A549 (cell line): ENCODE data around the gene SLCO3A1. TPM values are rescaled to one million over a fixed set of nuclear protein-coding genes. Genes with fewer than 3 reads are reported as not detected.

Source experiments
- ATAC-seq, 2 experiments: fragments of 200-7000 bp in 1 of 2; fragments of >200 bp in 1 of 2; cut with Nextera tagmentation in 1 of 2; cut with Tn5 transposase in 1 of 2; 3 replicates each; pipeline versions ENCODE4 v1.8.0 to v1.9.1; 2018 to 2020; ENCODE audit warnings: mild to moderate bottlenecking in 1 of 2, moderate library complexity in 1 of 2
- CTCF ChIA-PET: fragments of 300-600 bp; sonication (Branson Sonifier 250); formaldehyde crosslinking; extraction: SDS; loops from one replicate; lab custom pipeline; 2021; ENCODE audit warnings: antibody characterized with exemption, inconsistent platforms; lab: Yijun Ruan, JAX
- POLR2A ChIA-PET: fragments of 350-600 bp; formaldehyde crosslinking; extraction: SDS; loops from one replicate; lab custom pipeline; 2021; ENCODE audit warnings: antibody characterized with exemption, inconsistent platforms; lab: Yijun Ruan, JAX
- DNase-seq, 2 experiments: peaks; one replicate each; pipeline versions ENCODE4 v3.0.0 to v3.0.0-alpha.2; 2011 to 2016; ENCODE audit warnings: low read depth in 1 of 2, low spot score in 1 of 2
- FAIRE-seq: peaks from 2 replicates; lab custom pipeline; 2011; peaks lifted over from hg19 to GRCh38; lab: Jason Lieb, UNC
- H3K27ac ChIP-seq, 2 experiments: fragments of >200 bp; sonication (Bioruptor Twin); formaldehyde crosslinking; 3 replicates each; pipeline ENCODE4 v1.5.1; 2016 to 2017
- H3K4me1 ChIP-seq: fragments of >200 bp; sonication (Bioruptor Twin); formaldehyde crosslinking; 3 replicates; pipeline ENCODE4 v1.6.1; 2016
- H3K4me2 ChIP-seq: fragments of >200 bp; sonication (Bioruptor Twin); formaldehyde crosslinking; 3 replicates; pipeline ENCODE4 v1.6.1; 2016
- H3K4me3 ChIP-seq: fragments of >200 bp; sonication (Bioruptor Twin); formaldehyde crosslinking; 3 replicates; pipeline ENCODE4 v1.5.1; 2016
- H3K9me3 ChIP-seq: fragments of >200 bp; sonication (Bioruptor Twin); formaldehyde crosslinking; 3 replicates; pipeline ENCODE4 v1.6.1; 2016
- BHLHE40 ChIP-seq: IDR thresholded peaks from 2 replicates; pipeline ENCODE4 v1.6.1; 2012; ENCODE audit warnings: low read depth, low read length, inconsistent platforms
- CHD2 ChIP-seq: fragments of 150-350 bp; IDR thresholded peaks from 2 replicates; pipeline ENCODE4 v1.6.1; 2014; ENCODE audit warnings: low read length; ENCODE audit not compliant: partially characterized antibody
- CHD4 ChIP-seq: fragments of 200-600 bp; sonication (generic); IDR thresholded peaks from 2 replicates; pipeline ENCODE4 v1.6.1; 2016; ENCODE audit warnings: antibody characterized with exemption, mild to moderate bottlenecking, borderline replicate concordance
- EHF ChIP-seq: fragments of 250-450 bp; sonication (Bioruptor Pico); IDR thresholded peaks from 2 replicates; pipeline ENCODE4 v1.5.0; 2020; ENCODE audit warnings: mild to moderate bottlenecking
- EP300 ChIP-seq, 2 experiments: fragments of >200 bp; sonication (Bioruptor Twin); formaldehyde crosslinking; IDR thresholded peaks; 2 replicates in 1 of 2; 3 replicates in 1 of 2; pipeline ENCODE4 v1.6.1; 2016 to 2017
- FOSB ChIP-seq: fragments of 250-450 bp; sonication (Bioruptor Pico); IDR thresholded peaks from 2 replicates; pipeline ENCODE4 v1.5.0; 2020; ENCODE audit warnings: mild to moderate bottlenecking, moderate library complexity
- GATA3 ChIP-seq: IDR thresholded peaks from 2 replicates; pipeline ENCODE4 v1.6.1; 2012; ENCODE audit warnings: borderline replicate concordance
- HDAC2 ChIP-seq: fragments of 200-600 bp; sonication (generic); IDR thresholded peaks from 2 replicates; pipeline ENCODE4 v1.6.1; 2016
- HOXB5 ChIP-seq: fragments of 250-450 bp; sonication (Bioruptor Pico); IDR thresholded peaks from 2 replicates; pipeline ENCODE4 v1.5.0; 2020; ENCODE audit warnings: mild to moderate bottlenecking, moderate library complexity
- MAFK ChIP-seq: fragments of 450-650 bp; IDR thresholded peaks from 2 replicates; pipeline ENCODE4 v1.6.1; 2014; ENCODE audit not compliant: partially characterized antibody
- NFE2L2 ChIP-seq: fragments of 150-350 bp; conservative IDR thresholded peaks from 2 replicates; pipeline ENCODE4 v1.6.1; 2014; ENCODE audit warnings: low read length
- NPAS2 ChIP-seq: fragments of 250-450 bp; sonication (Bioruptor Pico); IDR thresholded peaks from 2 replicates; pipeline ENCODE4 v1.8.0; 2022; ENCODE audit warnings: mild to moderate bottlenecking, moderate library complexity, borderline replicate concordance
- RARB ChIP-seq: fragments of 250-450 bp; sonication (Bioruptor Pico); IDR thresholded peaks from 2 replicates; pipeline ENCODE4 v1.8.0; 2021; ENCODE audit warnings: mild to moderate bottlenecking, moderate library complexity
- RFX5 ChIP-seq: fragments of 450-650 bp; IDR thresholded peaks from 2 replicates; pipeline ENCODE4 v1.7.1; 2014; ENCODE audit warnings: antibody characterized with exemption, mild to moderate bottlenecking, moderate library complexity
- SMC3 ChIP-seq: fragments of >200 bp; sonication (Bioruptor Twin); formaldehyde crosslinking; IDR thresholded peaks from 3 replicates; pipeline ENCODE4 v1.6.1; 2018; ENCODE audit warnings: inconsistent platforms
- TP53 ChIP-seq: fragments of 250-450 bp; sonication (Bioruptor Pico); IDR thresholded peaks from 2 replicates; pipeline ENCODE4 v1.5.0; 2021; ENCODE audit warnings: mild to moderate bottlenecking, moderate library complexity
- ZC3H11A ChIP-seq: fragments of 450-650 bp; IDR thresholded peaks from 2 replicates; pipeline ENCODE4 v1.6.1; 2014; ENCODE audit warnings: antibody characterized with exemption, mild to moderate bottlenecking
- ZNF302 ChIP-seq: fragments of 250-450 bp; sonication (Bioruptor Pico); IDR thresholded peaks from 2 replicates; pipeline ENCODE4 v1.9.0; 2021; ENCODE audit warnings: inconsistent platforms, mild to moderate bottlenecking, moderate library complexity
- WGBS: methylation state at CpG from one replicate; pipeline ENCODE4 v1.1.6; 2017; ENCODE audit errors: missing lambda C conversion rate; 5-methylcytosine and 5-hydroxymethylcytosine counted together
- polyA plus RNA-seq, 4 experiments: library from polyadenylated mRNA; depleted of rRNA in 3 of 4; stranded (reverse); fragments of >200 nt; fragmentation: RNase III in 1 of 4; extraction: RNeasy Plus Mini Kit Qiagen cat#74134 plus additional on column Dnase treatment in 1 of 4; gene quantifications; 2 replicates in 3 of 4; 3 replicates in 1 of 4; pipeline ENCODE4 v1.2.3, GENCODE V29; 2011 to 2017
- TF ChIP-seq, protein P1 (sequence below): fragments of 250-450 bp; sonication (Bioruptor Pico); IDR thresholded peaks from 2 replicates; pipeline ENCODE4 v1.5.0; 2021; ENCODE audit warnings: mild to moderate bottlenecking, moderate library complexity, borderline replicate concordance
- TF ChIP-seq, protein P2 (sequence below): fragments of >200 bp; sonication (Bioruptor Twin); formaldehyde crosslinking; IDR thresholded peaks from 3 replicates; pipeline ENCODE4 v1.6.1; 2016
- TF ChIP-seq, protein P3 (sequence below): fragments of 250-450 bp; sonication (Bioruptor Pico); IDR thresholded peaks from 2 replicates; pipeline ENCODE4 v1.5.0; 2020; ENCODE audit warnings: low read depth, mild to moderate bottlenecking, moderate library complexity
- TF ChIP-seq, protein P4 (sequence below): IDR thresholded peaks from 2 replicates; pipeline ENCODE4 v1.6.1; 2012
- TF ChIP-seq, protein P5 (sequence below): fragments of >200 bp; sonication (Bioruptor Twin); formaldehyde crosslinking; IDR thresholded peaks from 3 replicates; pipeline ENCODE4 v1.5.1; 2016

Gene SLCO3A1
- polyA plus RNA-seq, 2 of the 4 experiments (the other 2 are of a cell fraction), result 16.8 to 17.0 TPM

DNA sequence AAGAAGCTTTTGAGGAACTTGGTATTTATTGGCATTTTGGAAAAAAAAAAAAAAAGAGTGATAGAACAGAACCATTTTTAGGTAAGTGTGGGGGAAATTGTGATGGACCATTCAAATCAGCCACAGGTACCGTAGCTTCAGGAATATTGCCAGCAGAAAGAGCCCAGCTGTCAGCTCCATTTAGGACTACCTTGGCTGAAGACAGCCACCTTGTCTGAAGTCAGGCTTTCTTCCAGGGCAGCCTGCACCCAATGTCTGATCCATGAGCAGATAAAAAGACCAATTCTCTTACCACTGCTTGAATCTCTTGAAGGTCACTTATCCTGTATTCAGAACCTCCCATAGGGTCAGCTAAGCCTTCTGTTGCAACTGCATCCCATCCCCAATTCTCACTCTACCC is 37.6 kb downstream of the SLCO3A1 start (continued):
- TF ChIP-seq, protein P1, sequence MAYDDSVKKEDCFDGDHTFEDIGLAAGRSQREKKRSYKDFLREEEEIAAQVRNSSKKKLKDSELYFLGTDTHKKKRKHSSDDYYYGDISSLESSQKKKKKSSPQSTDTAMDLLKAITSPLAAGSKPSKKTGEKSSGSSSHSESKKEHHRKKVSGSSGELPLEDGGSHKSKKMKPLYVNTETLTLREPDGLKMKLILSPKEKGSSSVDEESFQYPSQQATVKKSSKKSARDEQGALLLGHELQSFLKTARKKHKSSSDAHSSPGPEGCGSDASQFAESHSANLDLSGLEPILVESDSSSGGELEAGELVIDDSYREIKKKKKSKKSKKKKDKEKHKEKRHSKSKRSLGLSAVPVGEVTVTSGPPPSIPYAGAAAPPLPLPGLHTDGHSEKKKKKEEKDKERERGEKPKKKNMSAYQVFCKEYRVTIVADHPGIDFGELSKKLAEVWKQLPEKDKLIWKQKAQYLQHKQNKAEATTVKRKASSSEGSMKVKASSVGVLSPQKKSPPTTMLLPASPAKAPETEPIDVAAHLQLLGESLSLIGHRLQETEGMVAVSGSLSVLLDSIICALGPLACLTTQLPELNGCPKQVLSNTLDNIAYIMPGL (CRISPR knock-in tag), result no peak
- TF ChIP-seq EP300 (IDR thresholded peaks at IDR 0.05) (no peak), TP53 (no peak), NPAS2 (no peak), BHLHE40 (no peak), HDAC2 (no peak), CHD2 (no peak), MAFK (no peak), NFE2L2 (no peak), GATA3 (no peak), HOXB5 (CRISPR knock-in tag) (no peak)
- TF ChIP-seq, protein P2, sequence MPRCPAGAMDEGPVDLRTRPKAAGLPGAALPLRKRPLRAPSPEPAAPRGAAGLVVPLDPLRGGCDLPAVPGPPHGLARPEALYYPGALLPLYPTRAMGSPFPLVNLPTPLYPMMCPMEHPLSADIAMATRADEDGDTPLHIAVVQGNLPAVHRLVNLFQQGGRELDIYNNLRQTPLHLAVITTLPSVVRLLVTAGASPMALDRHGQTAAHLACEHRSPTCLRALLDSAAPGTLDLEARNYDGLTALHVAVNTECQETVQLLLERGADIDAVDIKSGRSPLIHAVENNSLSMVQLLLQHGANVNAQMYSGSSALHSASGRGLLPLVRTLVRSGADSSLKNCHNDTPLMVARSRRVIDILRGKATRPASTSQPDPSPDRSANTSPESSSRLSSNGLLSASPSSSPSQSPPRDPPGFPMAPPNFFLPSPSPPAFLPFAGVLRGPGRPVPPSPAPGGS, result no peak
- TF ChIP-seq, protein P3, sequence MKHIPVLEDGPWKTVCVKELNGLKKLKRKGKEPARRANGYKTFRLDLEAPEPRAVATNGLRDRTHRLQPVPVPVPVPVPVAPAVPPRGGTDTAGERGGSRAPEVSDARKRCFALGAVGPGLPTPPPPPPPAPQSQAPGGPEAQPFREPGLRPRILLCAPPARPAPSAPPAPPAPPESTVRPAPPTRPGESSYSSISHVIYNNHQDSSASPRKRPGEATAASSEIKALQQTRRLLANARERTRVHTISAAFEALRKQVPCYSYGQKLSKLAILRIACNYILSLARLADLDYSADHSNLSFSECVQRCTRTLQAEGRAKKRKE (CRISPR knock-in tag), result no peak

DNA sequence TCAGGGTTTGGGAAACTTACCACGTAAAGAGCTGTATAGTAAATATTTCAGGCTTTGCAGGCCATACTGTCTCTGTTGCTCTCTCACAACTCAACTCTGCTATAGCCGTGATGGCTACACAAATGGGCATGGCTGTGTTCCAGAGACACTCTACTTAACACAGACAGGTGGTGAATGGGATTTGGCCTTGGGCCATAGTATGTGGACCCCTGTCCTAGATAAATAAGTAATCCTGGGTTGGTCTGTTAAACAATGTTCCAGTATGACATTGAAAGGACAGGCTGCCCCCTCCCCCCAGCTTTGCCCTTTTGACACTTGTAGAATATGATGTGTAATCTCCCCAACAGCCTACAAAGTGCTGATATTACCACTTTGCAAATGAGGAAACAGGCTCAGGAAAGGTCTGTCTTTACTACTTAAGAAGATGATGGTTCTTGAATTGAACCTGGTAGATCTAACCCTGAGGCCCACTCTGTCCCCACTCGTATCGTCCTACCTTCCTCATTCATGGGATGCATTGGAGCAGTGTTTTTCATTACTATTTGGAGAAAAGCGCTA is 38.4 kb downstream of the SLCO3A1 start:
- ATAC-seq (no peak), FAIRE-seq (no peak), DNase-seq (no peak)
- ChIA-PET CTCF (interaction anchor here (0.8 to 2.7 kb wide), 7 partner anchors 11 to 185 kb away, joined by 3 to 9 read pairs (median 4); partner anchors contain the start of gene SLCO3A1), POLR2A (no interaction called here)
- Histone ChIP-seq H3K27ac (no peak overlapping the region), H3K4me3 (no peak overlapping the region), H3K4me2 (no peak overlapping the region), H3K4me1 (peaks cover 12% of the 10 kb centered on the region), H3K9me3 (peaks cover 6% of the 10 kb centered on the region; the same call in 1 of the 3 replicates)
- WGBS, result 94% methylated on average over 5 of the region's 5 CpGs
- TF ChIP-seq RARB (CRISPR knock-in tag), result no peak

DNA sequence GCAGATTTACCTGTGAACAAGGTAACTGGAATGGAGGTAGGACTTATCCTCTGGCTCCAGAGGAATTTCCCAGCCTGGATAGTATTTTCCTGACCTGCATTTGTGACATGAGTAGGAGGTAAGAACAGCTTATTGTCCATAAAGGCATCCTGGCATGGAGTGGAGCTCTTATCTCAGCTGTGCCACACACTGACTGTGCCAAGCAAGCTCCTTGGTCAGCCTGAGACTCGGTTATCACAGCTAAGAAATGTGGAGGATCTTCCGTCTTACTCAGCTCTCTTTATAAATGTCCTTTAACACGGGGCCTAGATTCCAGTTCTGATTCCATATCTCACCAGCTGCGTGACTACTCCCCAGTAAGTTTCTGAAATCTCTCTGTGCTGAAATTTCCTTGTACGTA is 38.9 kb downstream of the SLCO3A1 start:
- peaks cover 12% of the 10 kb centered on the region for H3K4me1 ChIP-seq
- H3K4me2 ChIP-seq, result no peak overlapping the region
- peaks cover 6% of the 10 kb centered on the region; the same call in 1 of the 3 replicates for H3K9me3 ChIP-seq
- CTCF ChIA-PET, result interaction anchor here (0.6 to 2.7 kb wide), 6 partner anchors 9 to 417 kb away, joined by 3 to 9 read pairs (median 3); no protein-coding TSS in a partner anchor
- H3K4me3 ChIP-seq, result no peak overlapping the region
- FAIRE-seq, result no peak
- DNase-seq, result no peak
- WGBS, result 79% methylated on average over 5 of the region's 5 CpGs
- TF ChIP-seq CHD4 (no peak), EHF (CRISPR knock-in tag) (no peak), ZNF302 (CRISPR knock-in tag) (no peak), TP53 (no peak), ZC3H11A (no peak), SMC3 (no peak), FOSB (CRISPR knock-in tag) (no peak), RFX5 (no peak), MAFK (no peak)
- TF ChIP-seq, protein P4, sequence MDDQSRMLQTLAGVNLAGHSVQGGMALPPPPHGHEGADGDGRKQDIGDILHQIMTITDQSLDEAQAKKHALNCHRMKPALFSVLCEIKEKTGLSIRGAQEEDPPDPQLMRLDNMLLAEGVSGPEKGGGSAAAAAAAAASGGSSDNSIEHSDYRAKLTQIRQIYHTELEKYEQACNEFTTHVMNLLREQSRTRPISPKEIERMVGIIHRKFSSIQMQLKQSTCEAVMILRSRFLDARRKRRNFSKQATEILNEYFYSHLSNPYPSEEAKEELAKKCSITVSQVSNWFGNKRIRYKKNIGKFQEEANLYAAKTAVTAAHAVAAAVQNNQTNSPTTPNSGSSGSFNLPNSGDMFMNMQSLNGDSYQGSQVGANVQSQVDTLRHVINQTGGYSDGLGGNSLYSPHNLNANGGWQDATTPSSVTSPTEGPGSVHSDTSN, result no peak
- TF ChIP-seq, protein P5, sequence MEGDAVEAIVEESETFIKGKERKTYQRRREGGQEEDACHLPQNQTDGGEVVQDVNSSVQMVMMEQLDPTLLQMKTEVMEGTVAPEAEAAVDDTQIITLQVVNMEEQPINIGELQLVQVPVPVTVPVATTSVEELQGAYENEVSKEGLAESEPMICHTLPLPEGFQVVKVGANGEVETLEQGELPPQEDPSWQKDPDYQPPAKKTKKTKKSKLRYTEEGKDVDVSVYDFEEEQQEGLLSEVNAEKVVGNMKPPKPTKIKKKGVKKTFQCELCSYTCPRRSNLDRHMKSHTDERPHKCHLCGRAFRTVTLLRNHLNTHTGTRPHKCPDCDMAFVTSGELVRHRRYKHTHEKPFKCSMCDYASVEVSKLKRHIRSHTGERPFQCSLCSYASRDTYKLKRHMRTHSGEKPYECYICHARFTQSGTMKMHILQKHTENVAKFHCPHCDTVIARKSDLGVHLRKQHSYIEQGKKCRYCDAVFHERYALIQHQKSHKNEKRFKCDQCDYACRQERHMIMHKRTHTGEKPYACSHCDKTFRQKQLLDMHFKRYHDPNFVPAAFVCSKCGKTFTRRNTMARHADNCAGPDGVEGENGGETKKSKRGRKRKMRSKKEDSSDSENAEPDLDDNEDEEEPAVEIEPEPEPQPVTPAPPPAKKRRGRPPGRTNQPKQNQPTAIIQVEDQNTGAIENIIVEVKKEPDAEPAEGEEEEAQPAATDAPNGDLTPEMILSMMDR, result no peak
- ATAC-seq, result no peak
- H3K27ac ChIP-seq, result no peak overlapping the region
- POLR2A ChIA-PET, result no interaction called here
